ENCODE results near the gene TPRN. TPM values are rescaled to one million over a fixed set of nuclear protein-coding genes. Genes with fewer than 3 reads are reported as not detected.

Gene TPRN
- total and polyA plus RNA-seq, 9 of the 15 experiments (the other 6 are each of a cell fraction or from before 2014, with no cell fraction given): 0.31 to 31.9 (median 4.4) TPM

DNA sequence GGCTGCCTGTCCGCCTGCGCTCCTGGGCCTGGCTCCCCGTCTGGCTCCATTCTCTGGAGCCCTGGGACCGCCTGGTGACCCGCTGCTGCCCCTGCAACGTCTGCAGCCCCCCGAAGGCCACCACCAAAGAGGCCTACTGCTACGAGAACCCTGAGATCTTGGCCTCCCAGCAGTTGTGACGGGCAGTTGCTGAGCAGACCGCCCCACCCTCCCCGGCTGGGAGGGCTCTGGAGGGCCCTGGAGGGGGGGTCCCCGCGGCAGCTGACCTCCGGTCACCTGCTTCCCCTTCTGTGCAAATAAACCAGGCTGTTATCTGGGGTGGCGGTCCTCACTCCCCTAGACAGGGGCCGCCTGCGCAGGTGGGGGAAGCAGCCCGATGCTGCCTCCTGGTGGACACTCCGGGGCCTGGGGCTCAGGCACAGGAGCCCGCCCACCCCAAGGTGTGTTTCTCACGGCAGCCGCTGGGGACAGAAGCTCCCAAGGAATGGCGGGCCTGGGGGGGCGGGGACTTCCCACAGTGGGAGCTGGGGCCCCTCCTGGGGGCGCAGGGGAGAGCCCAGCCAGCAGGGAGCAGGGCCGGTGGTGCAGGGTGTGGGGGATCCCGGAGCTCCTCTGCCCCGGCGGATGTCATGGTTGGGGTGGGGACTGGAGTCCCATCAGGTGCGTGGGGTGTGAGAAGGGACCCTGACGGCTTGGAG, 35.8 kb upstream of the TPRN start (continued):
- TF ChIP-seq, protein P1, sequence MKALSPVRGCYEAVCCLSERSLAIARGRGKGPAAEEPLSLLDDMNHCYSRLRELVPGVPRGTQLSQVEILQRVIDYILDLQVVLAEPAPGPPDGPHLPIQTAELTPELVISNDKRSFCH (CRISPR knock-in tag; IDR thresholded peaks at IDR 0.05): no peak
- TF ChIP-seq, protein P1 (tag; IDR thresholded peaks at IDR 0.05): peak; percentile 84
- TF ChIP-seq RBM22 (IDR thresholded peaks at IDR 0.05; ENCODE audit: low read depth, low read length, poor library complexity, severe bottlenecking): peak; percentile 40
- peak; percentile 49 for TF ChIP-seq NEUROD1 (IDR thresholded peaks at IDR 0.05; ENCODE audit: borderline replicate concordance, low read depth, low read length, partially characterized antibody)
- TF ChIP-seq, protein P2, sequence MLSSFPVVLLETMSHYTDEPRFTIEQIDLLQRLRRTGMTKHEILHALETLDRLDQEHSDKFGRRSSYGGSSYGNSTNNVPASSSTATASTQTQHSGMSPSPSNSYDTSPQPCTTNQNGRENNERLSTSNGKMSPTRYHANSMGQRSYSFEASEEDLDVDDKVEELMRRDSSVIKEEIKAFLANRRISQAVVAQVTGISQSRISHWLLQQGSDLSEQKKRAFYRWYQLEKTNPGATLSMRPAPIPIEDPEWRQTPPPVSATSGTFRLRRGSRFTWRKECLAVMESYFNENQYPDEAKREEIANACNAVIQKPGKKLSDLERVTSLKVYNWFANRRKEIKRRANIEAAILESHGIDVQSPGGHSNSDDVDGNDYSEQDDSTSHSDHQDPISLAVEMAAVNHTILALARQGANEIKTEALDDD (IDR thresholded peaks at IDR 0.05): no peak
- TF ChIP-seq ZKSCAN1 (IDR thresholded peaks at IDR 0.05; ENCODE audit: low read depth, low read length): peak; percentile 48; the same call in 1 of the 2 replicates
- TF ChIP-seq, protein P3, sequence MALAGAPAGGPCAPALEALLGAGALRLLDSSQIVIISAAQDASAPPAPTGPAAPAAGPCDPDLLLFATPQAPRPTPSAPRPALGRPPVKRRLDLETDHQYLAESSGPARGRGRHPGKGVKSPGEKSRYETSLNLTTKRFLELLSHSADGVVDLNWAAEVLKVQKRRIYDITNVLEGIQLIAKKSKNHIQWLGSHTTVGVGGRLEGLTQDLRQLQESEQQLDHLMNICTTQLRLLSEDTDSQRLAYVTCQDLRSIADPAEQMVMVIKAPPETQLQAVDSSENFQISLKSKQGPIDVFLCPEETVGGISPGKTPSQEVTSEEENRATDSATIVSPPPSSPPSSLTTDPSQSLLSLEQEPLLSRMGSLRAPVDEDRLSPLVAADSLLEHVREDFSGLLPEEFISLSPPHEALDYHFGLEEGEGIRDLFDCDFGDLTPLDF (CRISPR knock-in tag; IDR thresholded peaks at IDR 0.05): peak; percentile 87
- TF ChIP-seq, protein P4, sequence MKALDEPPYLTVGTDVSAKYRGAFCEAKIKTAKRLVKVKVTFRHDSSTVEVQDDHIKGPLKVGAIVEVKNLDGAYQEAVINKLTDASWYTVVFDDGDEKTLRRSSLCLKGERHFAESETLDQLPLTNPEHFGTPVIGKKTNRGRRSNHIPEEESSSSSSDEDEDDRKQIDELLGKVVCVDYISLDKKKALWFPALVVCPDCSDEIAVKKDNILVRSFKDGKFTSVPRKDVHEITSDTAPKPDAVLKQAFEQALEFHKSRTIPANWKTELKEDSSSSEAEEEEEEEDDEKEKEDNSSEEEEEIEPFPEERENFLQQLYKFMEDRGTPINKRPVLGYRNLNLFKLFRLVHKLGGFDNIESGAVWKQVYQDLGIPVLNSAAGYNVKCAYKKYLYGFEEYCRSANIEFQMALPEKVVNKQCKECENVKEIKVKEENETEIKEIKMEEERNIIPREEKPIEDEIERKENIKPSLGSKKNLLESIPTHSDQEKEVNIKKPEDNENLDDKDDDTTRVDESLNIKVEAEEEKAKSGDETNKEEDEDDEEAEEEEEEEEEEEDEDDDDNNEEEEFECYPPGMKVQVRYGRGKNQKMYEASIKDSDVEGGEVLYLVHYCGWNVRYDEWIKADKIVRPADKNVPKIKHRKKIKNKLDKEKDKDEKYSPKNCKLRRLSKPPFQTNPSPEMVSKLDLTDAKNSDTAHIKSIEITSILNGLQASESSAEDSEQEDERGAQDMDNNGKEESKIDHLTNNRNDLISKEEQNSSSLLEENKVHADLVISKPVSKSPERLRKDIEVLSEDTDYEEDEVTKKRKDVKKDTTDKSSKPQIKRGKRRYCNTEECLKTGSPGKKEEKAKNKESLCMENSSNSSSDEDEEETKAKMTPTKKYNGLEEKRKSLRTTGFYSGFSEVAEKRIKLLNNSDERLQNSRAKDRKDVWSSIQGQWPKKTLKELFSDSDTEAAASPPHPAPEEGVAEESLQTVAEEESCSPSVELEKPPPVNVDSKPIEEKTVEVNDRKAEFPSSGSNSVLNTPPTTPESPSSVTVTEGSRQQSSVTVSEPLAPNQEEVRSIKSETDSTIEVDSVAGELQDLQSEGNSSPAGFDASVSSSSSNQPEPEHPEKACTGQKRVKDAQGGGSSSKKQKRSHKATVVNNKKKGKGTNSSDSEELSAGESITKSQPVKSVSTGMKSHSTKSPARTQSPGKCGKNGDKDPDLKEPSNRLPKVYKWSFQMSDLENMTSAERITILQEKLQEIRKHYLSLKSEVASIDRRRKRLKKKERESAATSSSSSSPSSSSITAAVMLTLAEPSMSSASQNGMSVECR (CRISPR knock-in tag; IDR thresholded peaks at IDR 0.05): peak; percentile 70
- TF ChIP-seq SPI1 (IDR thresholded peaks at IDR 0.05; ENCODE audit: borderline replicate concordance, low read depth, low read length): no peak
- peak; percentile 96 for TF ChIP-seq RB1 (IDR thresholded peaks at IDR 0.05; ENCODE audit: low read depth)
- TF ChIP-seq FOXP1 (CRISPR knock-in tag; IDR thresholded peaks at IDR 0.05): peak; percentile 88; the same call in 1 of the 2 replicates
- TF ChIP-seq, protein P5, sequence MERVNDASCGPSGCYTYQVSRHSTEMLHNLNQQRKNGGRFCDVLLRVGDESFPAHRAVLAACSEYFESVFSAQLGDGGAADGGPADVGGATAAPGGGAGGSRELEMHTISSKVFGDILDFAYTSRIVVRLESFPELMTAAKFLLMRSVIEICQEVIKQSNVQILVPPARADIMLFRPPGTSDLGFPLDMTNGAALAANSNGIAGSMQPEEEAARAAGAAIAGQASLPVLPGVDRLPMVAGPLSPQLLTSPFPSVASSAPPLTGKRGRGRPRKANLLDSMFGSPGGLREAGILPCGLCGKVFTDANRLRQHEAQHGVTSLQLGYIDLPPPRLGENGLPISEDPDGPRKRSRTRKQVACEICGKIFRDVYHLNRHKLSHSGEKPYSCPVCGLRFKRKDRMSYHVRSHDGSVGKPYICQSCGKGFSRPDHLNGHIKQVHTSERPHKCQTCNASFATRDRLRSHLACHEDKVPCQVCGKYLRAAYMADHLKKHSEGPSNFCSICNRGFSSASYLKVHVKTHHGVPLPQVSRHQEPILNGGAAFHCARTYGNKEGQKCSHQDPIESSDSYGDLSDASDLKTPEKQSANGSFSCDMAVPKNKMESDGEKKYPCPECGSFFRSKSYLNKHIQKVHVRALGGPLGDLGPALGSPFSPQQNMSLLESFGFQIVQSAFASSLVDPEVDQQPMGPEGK (CRISPR knock-in tag; IDR thresholded peaks at IDR 0.05; ENCODE audit: borderline replicate concordance): peak; percentile 36; the same call in 1 of the 2 replicates
- no peak for TF ChIP-seq ZNF174 (CRISPR knock-in tag; IDR thresholded peaks at IDR 0.05)
- TF ChIP-seq, protein P6, sequence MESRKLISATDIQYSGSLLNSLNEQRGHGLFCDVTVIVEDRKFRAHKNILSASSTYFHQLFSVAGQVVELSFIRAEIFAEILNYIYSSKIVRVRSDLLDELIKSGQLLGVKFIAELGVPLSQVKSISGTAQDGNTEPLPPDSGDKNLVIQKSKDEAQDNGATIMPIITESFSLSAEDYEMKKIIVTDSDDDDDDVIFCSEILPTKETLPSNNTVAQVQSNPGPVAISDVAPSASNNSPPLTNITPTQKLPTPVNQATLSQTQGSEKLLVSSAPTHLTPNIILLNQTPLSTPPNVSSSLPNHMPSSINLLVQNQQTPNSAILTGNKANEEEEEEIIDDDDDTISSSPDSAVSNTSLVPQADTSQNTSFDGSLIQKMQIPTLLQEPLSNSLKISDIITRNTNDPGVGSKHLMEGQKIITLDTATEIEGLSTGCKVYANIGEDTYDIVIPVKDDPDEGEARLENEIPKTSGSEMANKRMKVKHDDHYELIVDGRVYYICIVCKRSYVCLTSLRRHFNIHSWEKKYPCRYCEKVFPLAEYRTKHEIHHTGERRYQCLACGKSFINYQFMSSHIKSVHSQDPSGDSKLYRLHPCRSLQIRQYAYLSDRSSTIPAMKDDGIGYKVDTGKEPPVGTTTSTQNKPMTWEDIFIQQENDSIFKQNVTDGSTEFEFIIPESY (CRISPR knock-in tag; IDR thresholded peaks at IDR 0.05): peak; percentile 85
- TF ChIP-seq NR1H2 (CRISPR knock-in tag; IDR thresholded peaks at IDR 0.05): 0 out of 2 replicates have a peak, but pooled peaks have one; percentile 83
- peak; percentile 94 for TF ChIP-seq BHLHE40 (IDR thresholded peaks at IDR 0.05; ENCODE audit: low read length)
